AG04449 (cell line): Measurements from ENCODE around the gene BFSP1.
A peak's percentile ranks its signal among the peaks of the same experiment; 100 is the strongest.

ENCODE experiments used
- CTCF ChIA-PET: fragments of 350-600 bp; formaldehyde crosslinking; extraction: SDS; loops from one replicate; lab custom pipeline; 2021; ENCODE audit warnings: antibody characterized with exemption; lab: Yijun Ruan, JAX
- POLR2A ChIA-PET: fragments of 400-600, 350-600 bp; formaldehyde crosslinking; extraction: SDS; loops from one replicate; lab custom pipeline; 2020; ENCODE audit warnings: antibody characterized with exemption, inconsistent platforms; lab: Yijun Ruan, JAX
- DNase-seq: peaks from one replicate; pipeline ENCODE4 v3.0.0-alpha.2; 2010; ENCODE audit warnings: low read depth, low spot score
- H3K4me3 ChIP-seq: 2 replicates; pipeline ENCODE4 v1.5.1; 2011; ENCODE audit warnings: low read depth, mild to moderate bottlenecking, control low read depth, low read length
- CTCF ChIP-seq: IDR thresholded peaks from one replicate; pipeline ENCODE4 v1.5.1; 2011; ENCODE audit warnings: mild to moderate bottlenecking, moderate library complexity, low read length, control low read depth, inconsistent platforms; ENCODE audit not compliant: insufficient read depth; ENCODE audit errors: missing control alignments

The BFSP1 gene

GRCh38 chr20:17559338-17559737, 28.2 kb upstream of the BFSP1 start:
- POLR2A ChIA-PET = interaction anchor here (0.7 to 3.5 kb wide), 2 partner anchors 11 to 14 kb away, joined by 3 to 26 read pairs; partner anchors contain the start of gene DSTN
- DNase-seq = no peak
- H3K4me3 ChIP-seq = no peak overlapping the region
- TF ChIP-seq CTCF = no peak
- CTCF ChIA-PET = interaction anchor here (2.6 to 7.3 kb wide), 2 partner anchors 11 to 16 kb away, joined by 8 to 44 read pairs; partner anchors contain the start of gene DSTN

GRCh38 chr20:17558941-17559304, 27.7 kb upstream of the BFSP1 start:
- POLR2A ChIA-PET = interaction anchor here (0.7 to 3.5 kb wide), 3 partner anchors 12 to 16 kb away, joined by 3 to 26 read pairs (median 5); partner anchors contain the start of gene DSTN
- TF ChIP-seq CTCF = no peak
- CTCF ChIA-PET = interaction anchor here (1.4 to 7.3 kb wide), 3 partner anchors 11 to 17 kb away, joined by 3 to 44 read pairs (median 8); partner anchors contain the start of gene DSTN

GRCh38 chr20:17558154-17558940, 27.2 kb upstream of the BFSP1 start:
- ChIA-PET POLR2A (interaction anchor here (0.7 to 3.5 kb wide), 4 partner anchors 12 to 17 kb away, joined by 3 to 26 read pairs (median 4); partner anchors contain the start of gene DSTN), CTCF (interaction anchor here (1.4 to 7.3 kb wide), 3 partner anchors 12 to 17 kb away, joined by 3 to 44 read pairs (median 8); partner anchors contain the start of gene DSTN)
- peak overlapping the region; percentile 39 for H3K4me3 ChIP-seq
- no peak for DNase-seq
- no peak for TF ChIP-seq CTCF

More at GRCh38 chr20:17558941-17559304, 27.7 kb upstream of the BFSP1 start:
- no peak overlapping the region for H3K4me3 ChIP-seq
- no peak for DNase-seq

- no peak for DNase-seq
- no peak overlapping the region; the same call in 1 of the 2 replicates for H3K4me3 ChIP-seq
- POLR2A ChIA-PET = interaction anchor here (1.3 to 3.5 kb wide), 4 partner anchors 13 to 53 kb away, joined by 4 to 26 read pairs (median 6); partner anchors contain the start of gene DSTN
- no peak for TF ChIP-seq CTCF
- CTCF ChIA-PET = interaction anchor here (1.4 to 7.3 kb wide), 4 partner anchors 14 to 60 kb away, joined by 3 to 44 read pairs (median 9); no protein-coding TSS in a partner anchor
Observed at GRCh38 chr20:17557675-17558006, 26.5 kb upstream of the BFSP1 start.

GRCh38 chr20:17556837-17557674, 25.9 kb upstream of the BFSP1 start:
- ChIA-PET POLR2A (interaction anchor here (1.5 to 3.5 kb wide), 3 partner anchors 13 to 54 kb away, joined by 4 to 26 read pairs (median 6); partner anchors contain the start of gene DSTN), CTCF (interaction anchor here (1.1 to 7.3 kb wide), 5 partner anchors 14 to 382 kb away, joined by 4 to 44 read pairs (median 7); no protein-coding TSS in a partner anchor)
- H3K4me3 ChIP-seq = no peak overlapping the region
- DNase-seq = no peak
- TF ChIP-seq CTCF = no peak
